SH-SY5Y (cell line): ENCODE data around the gene FOS.

Experiments
- GATA2 ChIP-seq: IDR thresholded peaks from 2 replicates; pipeline ENCODE4 v1.6.1; 2011; ENCODE audit warnings: mild to moderate bottlenecking, low read depth, low read length
- GATA3 ChIP-seq: IDR thresholded peaks from 2 replicates; pipeline ENCODE4 v1.6.1; 2011; ENCODE audit warnings: low read depth, mild to moderate bottlenecking, low read length, moderate library complexity

- TF ChIP-seq GATA2 (no peak), GATA3 (no peak)
These were observed 6.7 kb downstream of the FOS start for GRCh38 chr14:75285331-75285730.
